HepG2 (cell line): Measurements from ENCODE around the gene PHYH. TPM values are rescaled to one million over a fixed set of nuclear protein-coding genes. Genes with fewer than 3 reads are reported as not detected.

Experiments
- ATAC-seq: fragments of 200-7000 bp; cut with Tn5 transposase; 3 replicates; pipeline ENCODE4 v1.9.1; 2020; ENCODE audit warnings: mild to moderate bottlenecking, moderate library complexity
- BruUV-seq: library from RNA; stranded (reverse); fragments of 400-500 nt; replicated peaks from 2 replicates; lab custom pipeline; 2021; lab: Mats Ljungman, UMichigan
- CTCF ChIA-PET: fragments of 300-600 bp; formaldehyde crosslinking; extraction: SDS; loops from one replicate; lab custom pipeline; 2021; ENCODE audit warnings: low total read pairs, inconsistent platforms, low intra/inter-chr PET ratio; lab: Yijun Ruan, JAX
- POLR2A ChIA-PET: fragments of 350-600 bp; sonication (Branson Sonifier 250); formaldehyde crosslinking; loops from one replicate; lab custom pipeline; 2020; ENCODE audit warnings: antibody characterized with exemption, inconsistent platforms; lab: Yijun Ruan, JAX
- DNase-seq: peaks from one replicate; pipeline ENCODE4 v3.0.0-alpha.2; 2015; ENCODE audit warnings: low spot score
- FAIRE-seq: peaks from 3 replicates; lab custom pipeline; 2011; peaks lifted over from hg19 to GRCh38; lab: Jason Lieb, UNC
- H2AFZ ChIP-seq: one replicate; pipeline ENCODE4 v1.6.1; 2011; ENCODE audit warnings: low read length, inconsistent platforms
- H3K27ac ChIP-seq: fragments of 300-600 bp; 3 replicates; pipeline ENCODE4 v1.8.0; 2011; ENCODE audit warnings: mixed run types, mild to moderate bottlenecking, mixed read lengths, low read length, inconsistent platforms; ENCODE audit not compliant: insufficient read depth; ENCODE audit errors: extremely low read length
- H3K27me3 ChIP-seq, 2 experiments: fragments of 200-600 bp in 1 of 2; 2 replicates in 1 of 2; 3 replicates in 1 of 2; pipeline versions ENCODE4 v1.6.0 to v1.8.0; 2011; ENCODE audit warnings: low read length in 2 of 2, mild to moderate bottlenecking in 2 of 2, moderate library complexity in 2 of 2, inconsistent platforms in 1 of 2; ENCODE audit not compliant: insufficient read depth in 2 of 2, control insufficient read depth in 1 of 2
- H3K36me3 ChIP-seq, 2 experiments: fragments of 200-600 bp in 1 of 2; replicated peaks in 1 of 2; 2 replicates in 1 of 2; 3 replicates in 1 of 2; pipeline versions ENCODE4 v1.5.1 to v1.8.0; 2011; ENCODE audit warnings: low read length in 2 of 2, inconsistent platforms in 1 of 2; ENCODE audit not compliant: insufficient read depth in 2 of 2, control insufficient read depth in 1 of 2
- H3K4me1 ChIP-seq: 2 replicates; pipeline ENCODE4 v1.5.1; 2012; ENCODE audit warnings: low read length, inconsistent platforms; ENCODE audit not compliant: insufficient read depth
- H3K4me2 ChIP-seq: 2 replicates; pipeline ENCODE4 v1.6.0; 2011; ENCODE audit warnings: low read depth, low read length, inconsistent platforms
- H3K4me3 ChIP-seq, 3 experiments: fragments of 200-600 bp in 1 of 3; sonication (generic), shearing (Covaris generic) in 1 of 3; replicated peaks in 1 of 3; 2 replicates each; pipeline ENCODE4 v1.5.1; 2011 to 2016; ENCODE audit warnings: low read length in 3 of 3, inconsistent platforms in 2 of 3, low read depth in 2 of 3, mild to moderate bottlenecking in 2 of 3, control low read depth in 1 of 3, mixed read lengths in 1 of 3; ENCODE audit not compliant: insufficient read depth in 1 of 3
- H3K79me2 ChIP-seq: one replicate; pipeline ENCODE4 v1.6.1; 2011; ENCODE audit warnings: low read length, inconsistent platforms; ENCODE audit not compliant: insufficient read depth
- H3K9ac ChIP-seq: 2 replicates; pipeline ENCODE4 v1.6.0; 2011; ENCODE audit warnings: mild to moderate bottlenecking, low read depth, low read length, inconsistent platforms; ENCODE audit not compliant: insufficient read depth
- H3K9me3 ChIP-seq: 2 replicates; pipeline ENCODE4 v1.5.1; 2012; ENCODE audit warnings: mild to moderate bottlenecking, low read length
- H4K20me1 ChIP-seq: 2 replicates; pipeline ENCODE4 v1.6.0; 2011; ENCODE audit warnings: inconsistent platforms, mild to moderate bottlenecking, low read length, moderate library complexity; ENCODE audit not compliant: insufficient read depth
- ARID4A ChIP-seq: sonication (generic); formaldehyde crosslinking; IDR thresholded peaks from 2 replicates; pipeline ENCODE4 v1.5.0; 2020; ENCODE audit warnings: mild to moderate bottlenecking, missing genetic modification reagents, borderline replicate concordance
- BCL3 ChIP-seq: sonication (generic); formaldehyde crosslinking; IDR thresholded peaks from 2 replicates; pipeline ENCODE4 v1.5.1; 2020; ENCODE audit warnings: mild to moderate bottlenecking, missing genetic modification reagents, moderate library complexity
- CHD2 ChIP-seq: IDR thresholded peaks from 2 replicates; pipeline ENCODE4 v1.6.1; 2011; ENCODE audit warnings: low read depth, low read length, improper control_type of control experiment
- DPF2 ChIP-seq: sonication (generic); formaldehyde crosslinking; IDR thresholded peaks from 2 replicates; pipeline ENCODE4 v1.4.0; 2020; ENCODE audit warnings: mild to moderate bottlenecking, low read depth, missing genetic modification reagents, borderline replicate concordance
- GABPA ChIP-seq, 2 experiments: IDR thresholded peaks; 2 replicates each; pipeline ENCODE4 v1.6.1; 2011 to 2016; ENCODE audit warnings: low read depth in 2 of 2, low read length in 1 of 2, missing biosample characterization in 1 of 2, missing genetic modification characterization in 1 of 2
- GRHL1 ChIP-seq: sonication (generic); formaldehyde crosslinking; conservative IDR thresholded peaks from 2 replicates; pipeline ENCODE4 v1.8.0; 2022; ENCODE audit warnings: missing genetic modification reagents
- HMGA1 ChIP-seq: sonication (generic); formaldehyde crosslinking; conservative IDR thresholded peaks from 2 replicates; pipeline ENCODE4 v1.4.0; 2020; ENCODE audit warnings: missing genetic modification reagents
- KDM4B ChIP-seq: sonication (generic); formaldehyde crosslinking; IDR thresholded peaks from 2 replicates; pipeline ENCODE4 v1.4.0; 2020; ENCODE audit warnings: missing genetic modification reagents
- NFE2 ChIP-seq: sonication (generic); formaldehyde crosslinking; IDR thresholded peaks from 2 replicates; pipeline ENCODE4 v1.4.0; 2020; ENCODE audit warnings: missing genetic modification reagents
- ZNF160 ChIP-seq: sonication (generic); formaldehyde crosslinking; IDR thresholded peaks from 2 replicates; pipeline ENCODE4 v1.8.0; 2022; ENCODE audit warnings: mild to moderate bottlenecking, inconsistent platforms, missing genetic modification reagents
- ZNF484 ChIP-seq: sonication (generic); formaldehyde crosslinking; IDR thresholded peaks from 2 replicates; pipeline ENCODE4 v1.5.1; 2020; ENCODE audit warnings: mild to moderate bottlenecking, low read depth, missing genetic modification reagents, borderline replicate concordance
- ZNF567 ChIP-seq: sonication (generic); formaldehyde crosslinking; IDR thresholded peaks from 2 replicates; pipeline ENCODE4 v1.8.1; 2023; ENCODE audit warnings: mild to moderate bottlenecking, missing genetic modification reagents, borderline replicate concordance
- ZNF570 ChIP-seq: sonication (generic); formaldehyde crosslinking; IDR thresholded peaks from 2 replicates; pipeline ENCODE4 v1.4.0; 2020; ENCODE audit warnings: mild to moderate bottlenecking, missing genetic modification reagents, borderline replicate concordance
- WGBS: methylation state at CpG from one replicate; pipeline ENCODE4 v1.1.6; 2017; ENCODE audit warnings: low lambda C conversion rate; 5-methylcytosine and 5-hydroxymethylcytosine counted together
- in situ Hi-C: cut with HindIII; loops from 2 replicates; pipeline ENCODE4 v1.10.0; 2017; ENCODE audit warnings: low pct_unique_long_range_greater_than_20kb; ENCODE audit not compliant: extremely low pct_ligation_motif_present
- intact Hi-C: fragments of 100-400 bp; cut with micrococcal nuclease; formaldehyde crosslinking; loops from one replicate; pipeline ENCODE4 v1.10.0; 2022; ENCODE audit not compliant: unreplicated experiment
- polyA plus RNA-seq, 8 experiments: library from polyadenylated mRNA; depleted of rRNA in 3 of 8; stranded (reverse) in 7 of 8; unstranded in 1 of 8; fragments of >200 nt; fragmentation: Illumina TruSeq in 4 of 8; extraction: Trizol in 4 of 8; gene quantifications; 2 replicates each; pipeline versions ENCODE4 v1.2.1 to v1.2.3, GENCODE V29; 2011 to 2016; ENCODE audit warnings: low read depth in 4 of 8, missing spikeins in 1 of 8, mixed read lengths in 1 of 8; ENCODE audit not compliant: insufficient read depth in 1 of 8
- total RNA-seq, 5 experiments: library from RNA; depleted of rRNA; stranded (reverse); fragments of >200 nt; fragmentation: Illumina TruSeq; extraction: Trizol; gene quantifications; 2 replicates each; pipeline ENCODE4 v1.2.3, GENCODE V29; 2016; ENCODE audit warnings: low read depth in 1 of 5
- TF ChIP-seq, protein P1 (sequence below): sonication (generic); formaldehyde crosslinking; IDR thresholded peaks from 2 replicates; pipeline ENCODE4 v1.4.0; 2020; ENCODE audit warnings: mild to moderate bottlenecking, low read depth, missing genetic modification reagents

Gene PHYH
- total and polyA plus RNA-seq, 2 of the 13 experiments (the other 11 are each of a cell fraction or from before 2014, with no cell fraction given) = 27.2 to 34.5 TPM

GRCh38 chr10:13308096-13308495, 8.2 kb upstream of the PHYH start:
- no peak overlapping the region for H3K27ac ChIP-seq
- FAIRE-seq (no peak), ATAC-seq (no peak), DNase-seq (no peak)
- ChIA-PET POLR2A (interaction anchor here (1.6 kb wide), 1 partner anchor 8 kb away, joined by 10 read pairs; the partner anchor contains the start of gene PHYH), CTCF (no interaction called here)
- in situ Hi-C loops (no loop called here), intact Hi-C loops (no loop called here)
- no peaks in the 10 kb centered on the region for H3K79me2 ChIP-seq
- 26% methylated on average over 6 of the region's 6 CpGs for WGBS
- no peaks in the 10 kb centered on the region for H3K9me3 ChIP-seq
- H3K4me1 ChIP-seq = peaks cover 18% of the 10 kb centered on the region
- no peaks in the 10 kb centered on the region for H4K20me1 ChIP-seq
- no peak overlapping the region for H3K4me2 ChIP-seq
- H2AFZ ChIP-seq = no peak overlapping the region
- H3K9ac ChIP-seq = no peak overlapping the region
- no TSS peak for BruUV-seq
- TF ChIP-seq NFE2 (CRISPR knock-in tag) = no peak
- TF ChIP-seq HMGA1 (CRISPR knock-in tag) = no peak
- no peak for TF ChIP-seq BCL3 (CRISPR knock-in tag)
- no peak for TF ChIP-seq GRHL1
- TF ChIP-seq KDM4B = no peak
- TF ChIP-seq ZNF570 (CRISPR knock-in tag) = no peak
- TF ChIP-seq GABPA (IDR thresholded peaks at IDR 0.05; ENCODE audit: low read depth, low read length) = no peak
- no peak for TF ChIP-seq GABPA (CRISPR knock-in tag; IDR thresholded peaks at IDR 0.05; ENCODE audit: low read depth)
- no peak for TF ChIP-seq ZNF160 (CRISPR knock-in tag)
- TF ChIP-seq ZNF484 (CRISPR knock-in tag) = no peak
- no peak for TF ChIP-seq CHD2
- TF ChIP-seq, protein P1, sequence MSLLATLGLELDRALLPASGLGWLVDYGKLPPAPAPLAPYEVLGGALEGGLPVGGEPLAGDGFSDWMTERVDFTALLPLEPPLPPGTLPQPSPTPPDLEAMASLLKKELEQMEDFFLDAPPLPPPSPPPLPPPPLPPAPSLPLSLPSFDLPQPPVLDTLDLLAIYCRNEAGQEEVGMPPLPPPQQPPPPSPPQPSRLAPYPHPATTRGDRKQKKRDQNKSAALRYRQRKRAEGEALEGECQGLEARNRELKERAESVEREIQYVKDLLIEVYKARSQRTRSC (CRISPR knock-in tag) = no peak
- no peak for TF ChIP-seq DPF2
- TF ChIP-seq ARID4A (CRISPR knock-in tag) = no peak
- TF ChIP-seq ZNF567 = no peak
- H3K36me3 ChIP-seq = no peaks in the 10 kb centered on the region
- H3K27me3 ChIP-seq = no peaks in the 10 kb centered on the region; a peak in 2 of 5 replicates
- no peak overlapping the region for H3K4me3 ChIP-seq
